ENCODE measurements around the gene NKAIN2.
"Not testable (repeated sequence)": the region's sequence is repeated elsewhere in the genome, so short reads cannot be mapped to it uniquely, and the experiment has no call there.

Gene NKAIN2

DNA sequence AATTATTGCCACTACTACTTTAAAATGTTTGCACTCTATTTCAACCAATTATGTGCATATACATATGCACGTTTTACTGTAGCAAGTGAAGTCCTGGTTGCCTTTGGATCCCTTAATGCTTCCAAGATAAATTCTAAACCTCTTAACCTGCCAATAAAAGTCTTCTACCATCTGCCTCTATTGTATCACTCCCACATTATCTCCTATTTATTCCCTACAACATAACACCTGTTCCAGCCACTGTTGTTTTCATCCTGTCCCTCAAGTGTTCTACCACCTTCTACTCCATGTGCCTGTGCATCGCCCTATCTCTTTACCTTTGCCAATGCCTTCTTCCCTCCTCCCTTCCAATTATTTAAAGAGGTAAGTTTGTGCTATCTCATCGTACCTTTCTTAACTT, 659.6 kb downstream of the NKAIN2 start:
- DNase-seq = no peak

DNA sequence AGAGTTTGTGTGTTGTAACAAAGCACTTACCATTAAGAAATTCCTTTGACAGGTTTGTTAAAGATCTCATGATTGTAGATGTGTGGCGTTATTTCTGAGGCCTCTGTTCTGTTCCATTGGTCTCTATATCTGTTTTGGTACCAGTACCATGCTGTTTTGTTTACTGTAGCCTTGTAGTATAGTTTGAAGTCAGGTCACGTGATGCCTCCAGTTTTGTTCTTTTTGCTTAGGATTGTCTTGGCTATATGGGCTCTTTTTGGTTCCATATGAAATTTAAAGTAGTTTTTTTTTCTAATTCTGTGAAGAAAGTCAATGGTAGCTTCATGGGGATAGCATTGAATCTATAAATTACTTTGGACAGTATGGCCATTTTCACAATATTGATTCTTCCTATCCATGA, 660.9 kb downstream of the NKAIN2 start:
- not testable (repeated sequence) for DNase-seq

DNA sequence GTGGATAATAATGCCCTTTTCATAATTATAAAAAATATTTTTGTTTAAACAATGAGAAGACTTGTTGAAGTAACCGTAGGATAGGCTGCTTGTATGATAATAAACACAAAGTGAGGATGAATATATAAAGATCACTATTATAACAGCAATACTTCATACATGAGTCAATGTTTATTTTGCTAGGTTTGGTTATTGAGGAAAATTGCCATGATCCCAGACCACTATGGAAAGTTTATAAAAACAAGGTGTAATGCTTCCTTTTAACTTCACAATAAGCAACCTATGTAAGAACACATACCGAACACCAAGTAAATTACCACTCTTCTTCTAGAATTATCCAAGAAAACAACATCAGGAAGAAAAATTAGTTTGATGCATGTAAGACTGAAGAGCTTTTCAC, 663.3 kb downstream of the NKAIN2 start:
- no peak for DNase-seq

DNA sequence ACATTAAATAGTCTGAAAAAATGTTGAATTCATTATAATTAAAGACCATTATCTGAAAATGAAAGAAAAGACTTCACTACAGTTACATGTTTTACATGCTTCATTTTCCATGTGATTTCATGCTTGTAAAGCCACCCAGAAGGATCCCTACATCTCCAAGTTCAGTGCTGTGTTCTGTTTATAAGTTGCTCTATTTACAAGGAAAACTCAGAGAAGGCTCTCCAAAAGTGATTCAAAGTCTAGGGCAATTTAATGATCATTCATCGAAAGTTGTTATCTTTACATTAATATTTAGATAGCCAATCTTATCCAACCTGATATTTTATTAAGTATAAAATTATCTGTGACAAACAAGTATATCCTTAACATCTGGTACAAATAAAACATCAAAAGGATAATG, 663.7 kb downstream of the NKAIN2 start:
- DNase-seq = no peak

DNA sequence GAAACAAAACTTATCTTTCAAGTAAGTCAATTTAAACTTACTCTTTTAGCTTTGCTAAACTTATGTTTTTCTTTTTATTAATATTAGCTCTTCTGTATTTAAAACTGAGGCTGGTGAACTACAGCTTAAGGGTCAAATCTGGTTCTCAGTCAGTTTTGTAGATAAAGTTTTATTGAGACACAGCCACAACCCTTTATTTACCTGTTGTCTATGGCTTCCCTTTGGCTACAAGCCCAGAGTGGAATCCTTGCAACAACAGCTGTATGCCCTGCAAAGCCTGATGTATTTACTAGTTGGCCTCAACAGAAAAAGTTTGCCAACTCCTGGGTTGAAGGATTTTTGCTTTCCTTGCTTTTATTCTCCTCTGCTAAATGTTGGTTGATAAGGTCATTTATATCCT, 667.1 kb downstream of the NKAIN2 start:
- DNase-seq = no peak

DNA sequence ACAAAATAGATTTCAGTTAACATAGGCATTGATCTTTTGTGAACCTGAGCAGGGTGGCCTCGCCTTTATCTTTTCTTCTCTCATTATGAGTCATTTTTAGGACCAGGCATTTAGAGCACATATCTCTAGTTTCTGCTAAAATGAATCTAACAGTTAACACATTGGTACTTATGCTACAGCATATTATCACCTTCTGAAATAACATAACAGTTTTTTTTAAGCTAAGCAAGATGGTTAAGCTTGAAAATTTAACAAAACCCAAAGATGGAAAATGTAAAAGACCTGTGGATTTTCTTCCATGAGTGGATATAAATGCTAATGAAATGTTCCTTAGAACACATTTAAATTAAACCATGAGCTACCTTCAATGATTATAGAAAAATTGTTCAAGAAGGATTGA, 671.5 kb downstream of the NKAIN2 start:
- DNase-seq = no peak

DNA sequence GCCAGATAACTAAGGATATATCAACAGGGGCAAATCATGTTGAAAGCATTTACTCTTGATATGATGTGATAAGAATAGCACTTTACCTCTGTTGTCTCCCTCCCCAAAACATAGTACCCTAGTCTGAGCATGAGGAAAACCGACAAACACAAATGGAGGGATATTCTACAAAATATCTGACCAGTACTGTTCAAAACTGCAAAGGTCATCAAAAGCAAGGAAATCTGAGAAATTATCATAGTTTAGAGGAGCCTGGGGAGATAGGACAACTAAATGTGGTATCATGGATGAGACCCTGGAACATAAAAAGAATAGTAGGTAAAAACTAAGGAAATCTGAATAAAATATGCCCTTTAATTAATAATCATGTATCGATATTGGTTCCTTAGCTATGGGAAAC, 675.2 kb downstream of the NKAIN2 start:
- no peak for DNase-seq

DNA sequence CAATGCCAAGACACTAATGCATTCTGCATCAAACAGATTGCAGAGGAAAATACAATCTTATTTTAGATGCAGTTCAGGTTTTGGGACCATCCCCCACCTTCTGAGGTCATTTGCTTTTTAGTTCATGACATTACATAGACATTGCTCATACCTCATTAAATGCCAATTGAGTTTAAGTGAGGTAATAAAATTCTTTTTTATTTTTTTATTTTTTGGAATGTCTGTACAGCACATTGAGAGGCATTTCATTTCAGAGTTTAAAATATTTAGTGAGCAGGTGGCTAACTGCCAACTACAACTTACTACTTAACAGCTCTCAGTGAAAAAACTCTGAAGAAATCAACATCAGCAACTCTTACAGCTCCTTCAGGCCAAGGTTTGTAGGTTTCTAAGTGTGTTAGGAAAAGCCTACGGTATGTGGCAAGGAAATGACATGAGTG, 676.3 kb downstream of the NKAIN2 start:
- no peak for DNase-seq

DNA sequence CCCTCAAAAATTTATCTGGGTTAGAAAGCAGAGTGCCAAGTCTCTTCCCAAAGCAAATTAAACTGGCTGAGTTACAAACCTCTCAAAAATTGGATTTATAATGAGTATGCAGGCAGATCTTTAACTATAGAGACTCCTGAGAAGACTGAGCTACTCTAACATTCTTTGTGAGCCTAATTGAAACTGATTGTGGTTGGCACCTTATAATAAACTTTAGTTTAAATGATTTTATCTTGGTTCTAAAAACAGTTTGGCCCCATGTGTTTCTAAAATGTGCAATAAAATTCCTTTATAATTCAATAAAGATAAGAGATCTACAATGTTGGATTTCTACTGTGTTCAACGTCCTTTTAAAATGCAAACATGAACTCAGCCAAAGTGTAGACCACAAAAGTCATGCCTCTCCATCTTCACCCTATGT, 678.4 kb downstream of the NKAIN2 start:
- DNase-seq = no peak

DNA sequence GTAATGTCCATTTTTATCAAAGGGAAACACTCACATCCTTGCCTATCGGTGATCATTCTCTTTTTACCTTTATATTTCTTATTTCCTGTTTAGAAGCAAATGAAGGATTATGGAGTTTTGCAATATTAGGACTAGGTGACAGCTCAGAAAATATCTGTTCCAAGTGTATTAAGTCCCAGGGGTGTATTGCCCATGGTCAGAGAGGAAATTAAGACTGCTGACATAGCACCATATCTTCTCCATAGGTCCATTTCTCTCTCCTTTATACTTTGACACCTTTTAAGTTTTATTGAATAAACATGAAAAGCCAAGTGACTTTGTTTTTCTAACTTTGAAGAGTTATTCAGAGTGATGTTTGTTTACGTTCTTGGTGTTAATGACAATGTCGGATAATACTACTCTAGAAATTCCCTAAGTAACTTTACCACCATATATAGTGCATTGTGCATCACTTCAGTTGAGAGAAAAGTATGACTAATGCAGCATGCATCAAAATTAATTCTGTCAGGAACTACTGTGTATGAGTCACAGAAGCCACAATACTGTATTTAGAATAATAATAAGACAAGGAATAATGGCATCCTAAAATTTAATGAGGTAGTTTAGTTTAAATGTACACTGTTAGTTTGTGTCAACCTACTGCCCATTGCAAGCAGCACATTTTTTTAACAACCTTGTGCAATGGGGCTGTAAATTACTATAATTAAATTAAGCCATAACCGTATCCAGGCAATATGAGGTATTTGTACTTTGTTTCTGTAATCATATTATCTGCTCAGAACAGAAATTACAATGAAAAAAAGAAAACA, 684.2 kb downstream of the NKAIN2 start:
- DNase-seq = no peak

DNA sequence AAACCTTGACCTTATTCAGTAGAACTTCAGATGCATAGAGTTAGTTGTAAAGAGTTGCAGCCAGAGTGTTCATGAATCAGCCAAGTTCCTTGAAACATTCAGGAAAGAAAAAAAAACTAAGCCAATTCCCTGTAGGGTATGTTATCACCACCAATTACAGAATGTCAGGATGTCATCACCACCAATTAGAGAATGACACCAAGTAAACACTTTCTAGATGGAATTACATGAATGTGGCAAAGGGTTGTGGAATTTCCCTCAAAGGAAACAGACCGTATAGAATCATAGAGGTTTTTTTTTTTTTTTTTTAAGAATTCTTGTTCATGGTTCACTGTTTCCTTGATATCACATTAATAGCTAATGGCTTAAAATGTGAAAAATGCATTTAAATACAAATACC, 686.5 kb downstream of the NKAIN2 start:
- no peak for DNase-seq

DNA sequence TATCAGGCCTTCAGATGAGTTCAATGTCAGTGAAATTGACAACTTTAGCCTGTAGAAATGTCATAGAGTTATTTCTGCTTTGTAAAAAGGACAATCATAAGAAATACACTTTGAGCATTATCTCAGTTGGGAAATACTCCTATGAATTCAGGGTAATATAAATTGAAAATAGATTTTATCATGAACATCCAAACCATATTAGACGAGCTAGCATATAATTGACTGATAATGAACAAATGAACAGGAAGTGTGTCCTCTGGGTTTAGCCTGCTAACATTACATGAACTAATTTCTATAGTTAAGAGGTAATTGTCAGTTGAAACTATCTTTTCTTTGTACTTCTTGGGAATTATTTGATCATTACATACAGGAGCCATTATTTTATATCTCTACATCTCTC, 689.6 kb downstream of the NKAIN2 start:
- no peak for DNase-seq

DNA sequence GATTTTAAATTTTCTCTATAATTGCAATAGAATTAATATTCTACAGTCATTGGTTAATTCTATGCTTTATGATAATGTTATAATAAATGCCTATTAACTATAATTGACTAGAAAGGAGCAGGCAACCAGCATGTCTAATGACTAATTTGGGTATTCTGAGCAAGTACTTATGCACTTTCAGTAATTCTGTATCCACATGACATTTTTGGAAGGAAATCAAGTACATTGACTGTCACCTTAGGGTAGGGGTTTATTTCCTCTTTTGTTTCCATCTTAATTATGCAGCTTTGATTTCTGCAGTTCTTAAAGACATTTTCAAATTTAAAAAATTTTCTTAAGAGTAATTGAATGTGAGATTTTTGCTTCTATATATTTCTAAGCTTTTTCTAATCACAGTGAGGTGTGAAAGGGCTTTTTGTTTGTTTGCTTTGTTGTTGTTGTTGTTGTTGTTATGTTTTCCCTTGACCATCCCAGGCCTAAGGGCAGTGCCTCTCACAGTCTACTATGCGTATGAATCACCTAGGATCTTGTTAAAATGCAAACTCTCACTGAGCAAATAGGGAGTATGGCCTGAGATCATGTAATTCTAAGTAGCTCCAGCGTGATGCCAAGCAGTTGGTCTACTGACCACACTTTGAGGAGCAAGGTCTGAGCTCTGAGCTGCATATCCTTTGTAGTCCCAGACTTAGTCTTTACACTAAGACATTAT, 691.4 kb downstream of the NKAIN2 start:
- DNase-seq = no peak

DNA sequence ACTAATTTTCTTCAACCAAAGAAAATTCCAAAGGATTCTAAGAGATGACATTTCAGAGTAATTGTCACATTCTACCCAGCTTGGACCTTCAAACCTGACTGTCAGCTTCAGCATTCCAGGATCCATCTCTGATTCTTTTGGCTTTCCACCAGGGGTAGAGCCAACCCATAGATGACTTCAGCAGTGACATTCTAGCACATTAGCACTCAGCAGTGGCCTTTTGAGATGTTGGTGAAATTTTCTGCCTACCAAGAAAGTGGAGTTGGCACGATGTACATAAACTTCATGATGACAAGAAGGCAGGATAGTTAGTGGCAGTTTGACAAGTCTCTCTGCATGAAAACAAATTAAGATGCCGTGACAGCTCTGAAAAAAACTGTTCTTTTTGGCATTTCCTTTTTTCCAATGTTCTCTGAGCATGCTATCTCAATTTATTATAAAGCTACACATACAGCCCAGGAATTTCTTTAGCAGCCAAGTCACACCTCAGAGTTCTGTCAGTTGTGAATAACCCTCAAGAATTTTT, 692.1 kb downstream of the NKAIN2 start:
- DNase-seq = no peak

DNA sequence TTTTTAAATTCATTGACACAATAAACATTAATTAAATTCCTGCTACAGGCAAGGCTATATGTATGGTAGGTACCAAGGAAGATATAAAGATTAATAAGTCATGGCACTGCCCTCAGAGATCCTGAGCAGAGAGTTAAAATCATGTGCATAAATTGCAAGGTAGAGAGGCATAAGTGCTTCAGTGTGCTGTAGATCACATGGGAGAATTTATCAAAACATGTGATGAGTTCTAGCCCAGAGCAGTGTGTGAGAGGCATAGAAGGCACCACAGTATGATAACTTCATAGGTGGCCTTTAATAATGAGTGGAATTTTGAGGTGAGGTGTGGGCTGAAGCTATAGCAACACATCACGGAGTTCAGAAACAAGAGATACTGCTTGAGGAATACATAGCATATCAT, 692.7 kb downstream of the NKAIN2 start:
- DNase-seq = no peak

DNA sequence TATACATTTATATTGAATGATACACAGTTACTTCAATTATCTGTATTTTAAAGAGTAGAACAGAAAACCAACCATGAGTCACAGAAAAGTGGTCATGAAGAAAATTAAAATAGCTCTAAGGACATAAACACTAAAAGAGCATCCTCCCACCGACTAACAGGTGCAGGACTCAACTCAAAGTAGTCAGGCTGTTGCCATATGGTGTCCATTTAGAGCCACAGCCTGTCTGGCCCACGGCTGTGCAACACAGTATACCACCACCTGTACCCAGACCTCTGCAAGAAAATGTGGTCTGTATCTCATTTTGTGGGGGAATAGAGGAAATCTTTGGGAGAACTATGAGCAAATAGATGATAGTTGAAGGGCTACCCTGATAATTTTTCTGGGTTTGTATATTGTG, 708.8 kb downstream of the NKAIN2 start:
- no peak for DNase-seq

DNA sequence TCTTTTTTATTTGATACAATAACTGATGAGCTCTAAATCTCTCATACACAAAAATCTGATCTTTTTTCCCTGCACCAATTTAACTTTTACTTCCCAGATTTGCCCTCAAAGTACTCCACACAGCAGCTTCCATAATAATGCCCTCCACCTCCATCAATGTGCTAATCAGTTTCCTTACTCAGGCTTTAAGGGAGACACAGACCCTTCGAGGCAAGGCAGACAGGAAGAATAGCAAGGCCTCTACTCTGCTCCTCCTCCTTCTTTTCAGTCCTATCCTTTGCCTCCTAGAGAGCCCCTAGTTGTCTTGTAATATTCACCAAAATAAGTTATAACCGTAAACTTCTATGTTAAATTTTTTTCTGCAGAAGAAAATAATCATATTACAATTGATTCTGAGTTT, 713.7 kb downstream of the NKAIN2 start:
- DNase-seq = no peak

DNA sequence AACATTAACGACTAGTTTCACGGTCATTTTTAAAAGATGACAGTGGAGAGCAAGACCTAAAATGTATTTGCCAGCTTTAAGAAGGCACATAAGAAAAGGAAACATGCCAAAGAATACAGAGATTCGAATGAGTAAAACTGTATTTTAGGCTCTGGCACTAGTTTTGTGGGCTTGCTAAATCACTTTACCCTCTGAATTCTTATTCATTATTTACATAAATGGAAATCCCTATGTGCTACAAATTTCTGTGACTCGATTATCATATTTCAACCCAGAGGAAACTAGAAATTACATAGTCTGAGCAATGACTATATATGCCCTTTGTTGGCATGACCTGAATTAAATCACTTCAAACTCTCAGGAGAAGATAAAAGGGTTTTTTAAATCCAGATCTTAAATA, 716.8 kb downstream of the NKAIN2 start:
- no peak for DNase-seq

DNA sequence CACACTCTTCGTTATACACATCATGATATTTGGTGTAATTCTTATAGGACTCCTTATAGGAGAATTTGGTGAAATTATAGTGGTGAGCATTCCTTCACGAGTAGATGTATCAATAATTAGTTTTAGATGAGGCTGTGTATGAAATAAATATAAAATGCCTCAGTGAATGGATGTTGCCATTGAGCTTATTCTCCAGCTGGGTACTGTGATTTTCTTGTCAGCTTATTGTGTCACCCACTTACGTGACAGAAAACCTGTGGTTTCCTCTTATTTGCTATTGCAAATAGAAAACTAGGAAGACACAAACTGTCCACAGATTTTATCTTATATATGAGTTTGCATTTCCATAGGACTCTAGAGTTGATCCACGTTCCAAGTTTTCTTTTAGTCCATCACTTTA, 718.7 kb downstream of the NKAIN2 start:
- no peak for DNase-seq

DNA sequence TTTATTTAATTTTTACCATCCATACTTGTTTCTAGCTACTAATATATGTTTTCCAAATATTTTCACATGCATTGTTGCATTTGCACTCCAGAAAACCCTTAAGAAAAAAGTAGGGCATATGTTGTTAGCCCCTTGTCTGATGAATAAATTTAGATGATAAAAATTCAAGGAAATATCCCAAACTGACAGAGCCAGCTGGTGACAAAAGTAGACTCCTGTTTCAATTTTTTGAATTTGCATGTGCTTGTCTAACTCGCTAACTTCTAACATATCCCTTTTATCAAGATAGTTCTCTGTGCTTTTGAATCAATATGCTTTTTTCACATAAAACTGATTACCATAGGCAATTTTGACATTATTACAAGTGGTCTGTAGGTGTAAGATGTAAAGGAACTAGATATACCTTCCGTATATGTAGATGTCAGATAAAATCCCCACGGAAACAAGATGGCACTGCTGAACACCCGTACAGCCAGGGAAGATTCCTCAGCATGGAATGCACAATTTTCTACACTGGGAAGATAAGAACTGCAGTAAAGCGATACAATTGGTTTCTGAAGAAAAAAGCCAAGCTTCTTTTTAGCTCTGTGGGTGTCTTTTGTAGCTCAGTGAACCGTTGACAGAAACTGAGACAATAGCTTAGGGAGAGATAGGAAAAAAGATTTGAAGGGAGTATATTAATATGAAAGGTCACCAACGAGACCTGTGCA, 721.0 kb downstream of the NKAIN2 start:
- no peak for DNase-seq

DNA sequence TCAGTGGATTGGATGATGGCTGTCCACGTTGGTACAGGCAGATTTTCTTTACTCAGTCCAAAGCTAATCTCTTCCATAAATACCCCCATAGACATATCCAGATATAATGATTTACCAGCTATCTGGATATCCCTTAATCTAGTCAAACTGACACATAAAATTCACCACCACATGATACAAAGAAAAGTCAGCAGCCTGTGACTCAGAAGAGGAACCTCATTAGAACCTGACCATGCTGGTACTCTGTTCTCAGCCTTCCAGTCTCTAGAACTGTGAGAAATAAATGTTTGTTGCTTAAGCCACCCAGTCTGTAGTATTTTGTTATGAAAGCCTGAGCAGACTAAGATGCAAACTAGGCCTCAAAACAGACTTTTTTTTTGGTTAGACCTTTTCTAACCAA, 727.3 kb downstream of the NKAIN2 start:
- DNase-seq = no peak

DNA sequence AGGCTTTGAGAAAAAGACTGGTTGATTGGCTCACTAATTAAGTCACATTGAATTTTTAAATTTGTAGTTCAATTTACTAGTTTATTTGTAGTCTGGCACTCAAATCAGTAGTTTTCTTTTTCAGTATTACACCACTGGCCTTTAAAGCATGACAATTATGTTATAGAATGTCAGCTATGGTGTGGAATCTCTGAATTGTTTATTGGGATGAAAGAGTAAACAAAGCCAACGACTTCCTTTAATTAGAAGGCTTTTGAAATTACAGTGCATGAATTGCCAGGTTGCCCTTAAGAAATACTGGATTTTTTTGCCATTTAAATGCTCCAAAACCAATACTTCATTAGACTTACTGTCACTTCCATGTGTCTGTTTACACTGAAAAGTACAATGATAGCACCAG, 731.6 kb downstream of the NKAIN2 start:
- no peak for DNase-seq

DNA sequence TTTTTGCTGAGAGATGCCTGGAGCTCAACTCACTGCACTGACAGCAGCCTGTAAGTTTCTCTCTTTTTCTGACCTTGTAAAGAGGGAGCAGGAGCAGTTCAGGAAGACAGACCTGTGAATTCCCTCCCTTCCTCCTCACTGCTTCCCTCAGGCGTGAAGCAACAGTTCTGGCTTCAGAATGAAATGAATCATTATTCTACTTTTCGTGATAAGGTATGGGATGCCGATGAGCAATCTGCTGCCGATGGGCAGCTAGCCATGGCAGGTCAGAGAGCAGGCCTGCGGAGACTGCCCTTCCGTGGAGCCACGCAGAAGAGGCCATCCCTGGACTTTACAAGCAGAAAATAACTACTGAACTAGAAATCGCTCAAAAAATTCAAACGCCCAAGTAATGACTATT, 732.1 kb downstream of the NKAIN2 start:
- no peak for DNase-seq
